Transverse colon (tissue), 1 donor: ENCODE results near the gene POLR2A.

Source experiments
- EP300 ChIP-seq: sonication (generic); formaldehyde crosslinking; IDR thresholded peaks from one replicate; pipeline ENCODE4 v1.6.1; 2017; ENCODE audit warnings: antibody characterized with exemption, low read depth
- POLR2A ChIP-seq: fragments of 450-650 bp; IDR thresholded peaks from one replicate; pipeline ENCODE4 v1.6.1; 2016; ENCODE audit warnings: antibody characterized with exemption, mild to moderate bottlenecking, moderate library complexity

DNA sequence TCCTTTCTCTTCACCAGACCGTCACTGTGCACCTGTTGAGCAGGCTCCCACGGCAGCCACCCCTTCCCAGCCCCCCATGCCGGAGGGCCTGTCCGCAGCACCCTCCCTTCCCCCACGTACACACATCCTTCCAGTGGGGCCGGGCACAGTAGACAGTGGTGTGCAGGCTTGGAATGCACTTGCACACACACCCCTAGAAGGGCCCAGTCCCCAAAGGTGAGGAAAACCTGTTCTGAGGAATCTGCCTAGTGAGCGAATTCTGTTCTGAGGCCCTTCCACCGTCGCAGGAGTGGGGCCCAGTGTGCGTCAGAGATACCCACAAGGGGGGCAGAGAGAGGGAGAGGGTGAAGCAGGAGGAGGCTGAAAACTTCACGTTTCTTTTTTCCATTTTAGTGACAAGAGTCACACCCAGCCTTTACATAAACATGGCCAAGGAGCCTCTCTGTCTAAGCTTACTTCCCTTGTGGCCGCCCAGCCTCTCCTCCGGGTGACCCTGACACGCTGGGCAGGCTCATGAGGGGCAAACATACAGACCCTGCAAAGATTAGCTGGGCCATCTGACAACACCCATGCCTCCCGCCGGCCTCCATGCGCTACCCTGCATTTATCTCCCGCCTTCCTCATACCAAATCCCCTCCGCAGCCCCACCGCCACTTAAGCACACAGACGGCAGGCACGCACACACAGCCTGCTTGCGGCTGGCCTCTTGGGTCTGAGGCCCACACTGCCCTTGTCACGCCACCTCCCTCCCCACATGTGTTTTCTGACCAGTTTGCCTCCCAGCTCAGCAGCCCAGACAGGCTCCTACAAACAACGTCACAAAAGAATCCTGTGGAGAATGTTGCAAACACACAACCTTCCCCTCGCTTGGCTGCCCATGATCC is 6.5 kb upstream of the POLR2A start:
- TF ChIP-seq POLR2A, result no peak
- TF ChIP-seq EP300, result no peak
